ENCODE data around the gene PHLPP1. TPM values are rescaled to one million over a fixed set of nuclear protein-coding genes. Genes with fewer than 3 reads are reported as not detected.

PHLPP1 gene
- total RNA-seq, 1 experiment from 2014 or later, result 14.7 TPM

DNA sequence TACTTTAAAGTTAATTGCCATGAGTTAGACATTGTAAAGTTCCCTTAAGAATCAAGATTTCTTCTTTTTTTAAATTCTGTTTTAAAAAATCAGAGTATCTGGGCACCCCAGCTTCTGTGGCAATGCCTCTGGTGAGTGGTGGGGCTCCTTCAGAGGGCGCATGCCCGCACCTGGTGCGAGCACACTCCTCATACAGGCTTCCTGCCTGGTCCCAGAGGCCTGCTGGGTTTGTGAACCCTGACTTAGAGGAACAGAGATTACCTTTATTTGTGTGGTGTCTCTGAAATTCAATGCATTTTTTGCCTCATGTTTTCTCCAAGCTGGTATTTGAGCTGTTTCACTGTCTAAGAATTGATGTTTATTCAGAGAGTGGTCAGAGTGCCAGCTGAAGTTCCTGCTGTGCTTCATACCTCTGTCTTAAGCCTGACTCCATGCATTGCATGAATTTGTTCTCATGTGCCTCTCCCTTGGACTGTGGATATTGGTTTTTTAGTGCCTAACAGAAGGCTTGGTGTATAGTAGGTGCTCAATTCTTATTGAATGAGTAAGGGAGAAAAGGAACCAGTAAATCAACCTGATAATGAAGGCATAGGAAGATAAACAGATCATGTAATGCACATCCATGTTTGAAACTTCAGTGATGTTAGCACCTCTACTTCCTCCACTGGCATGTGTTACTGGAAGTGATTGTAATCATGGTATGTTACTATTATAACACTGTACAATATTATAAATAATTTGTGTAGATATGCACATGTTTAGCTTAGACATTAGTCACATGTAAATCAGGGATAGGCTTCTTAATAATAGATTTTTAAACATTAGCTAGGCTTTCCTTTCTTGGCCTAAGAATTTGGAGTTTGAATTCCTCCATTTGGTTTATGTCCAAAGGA is 29.0 kb downstream of the PHLPP1 start:
- BruUV-seq (replicated peaks), result no TSS peak
- no peak overlapping the region for H3K4me3 ChIP-seq (replicated peaks in 1 of 2; ENCODE audit: low read depth in 1 of 2, low read length in 2 of 2)
- ATAC-seq (no peak), DNase-seq (ENCODE audit: low read depth, low spot score) (no peak)
- ChIA-PET CTCF (no interaction called here), RAD21 (ENCODE audit: low non-redundant PET in 1 of 2, low total read pairs in 2 of 2, uncharacterized antibody in 2 of 2, unreplicated experiment in 2 of 2) (no interaction called here), POLR2A (no interaction called here)
- H3K27ac ChIP-seq (ENCODE audit: low read depth, low read length), result no peak overlapping the region
- no peaks in the 10 kb centered on the region for H3K9me2 ChIP-seq (ENCODE audit: insufficient read depth)
- peaks cover 71% of the 10 kb centered on the region for H3K79me2 ChIP-seq (ENCODE audit: insufficient read depth, low read length)
- H3K36me3 ChIP-seq (ENCODE audit: control insufficient read depth in 1 of 2, insufficient read depth in 2 of 2, low read length in 2 of 2), result no peaks in the 10 kb centered on the region
- intact Hi-C loops (cut with micrococcal nuclease), result no loop called here
- H4K20me1 ChIP-seq (ENCODE audit: insufficient read depth), result no peaks in the 10 kb centered on the region
- no peak overlapping the region for H2AFZ ChIP-seq (ENCODE audit: low read depth, low read length, poor library complexity, severe bottlenecking)
- H3K27me3 ChIP-seq (ENCODE audit: insufficient read depth, low read length), result no peaks in the 10 kb centered on the region
- no peak overlapping the region for H3K4me2 ChIP-seq (ENCODE audit: low read length)
- no peak for TF ChIP-seq SIN3A (IDR thresholded peaks at IDR 0.05; ENCODE audit: low read depth)
- TF ChIP-seq EZH2 (IDR thresholded peaks at IDR 0.05), result no peak
- TF ChIP-seq JUND (IDR thresholded peaks at IDR 0.05), result no peak
- no peak for TF ChIP-seq CTCF (IDR thresholded peaks at IDR 0.05 in 2 of 3, conservative IDR thresholded peaks at IDR 0.05 in 1 of 3; ENCODE audit: borderline replicate concordance in 1 of 3, insufficient read depth in 1 of 3, low read depth in 2 of 3, low read length in 2 of 3)
- no peak for TF ChIP-seq ELF1 (IDR thresholded peaks at IDR 0.05; ENCODE audit: borderline replicate concordance, low read depth)
- no peak for TF ChIP-seq MAX (IDR thresholded peaks at IDR 0.05)
- TF ChIP-seq TCF7L2 (IDR thresholded peaks at IDR 0.05; ENCODE audit: borderline replicate concordance, extremely low read depth, insufficient read depth, insufficient read length), result no peak
- no peak for TF ChIP-seq CEBPB (IDR thresholded peaks at IDR 0.05; ENCODE audit: low read depth)
- TF ChIP-seq SRF (IDR thresholded peaks at IDR 0.05; ENCODE audit: low read depth), result no peak
- TF ChIP-seq, protein P1, sequence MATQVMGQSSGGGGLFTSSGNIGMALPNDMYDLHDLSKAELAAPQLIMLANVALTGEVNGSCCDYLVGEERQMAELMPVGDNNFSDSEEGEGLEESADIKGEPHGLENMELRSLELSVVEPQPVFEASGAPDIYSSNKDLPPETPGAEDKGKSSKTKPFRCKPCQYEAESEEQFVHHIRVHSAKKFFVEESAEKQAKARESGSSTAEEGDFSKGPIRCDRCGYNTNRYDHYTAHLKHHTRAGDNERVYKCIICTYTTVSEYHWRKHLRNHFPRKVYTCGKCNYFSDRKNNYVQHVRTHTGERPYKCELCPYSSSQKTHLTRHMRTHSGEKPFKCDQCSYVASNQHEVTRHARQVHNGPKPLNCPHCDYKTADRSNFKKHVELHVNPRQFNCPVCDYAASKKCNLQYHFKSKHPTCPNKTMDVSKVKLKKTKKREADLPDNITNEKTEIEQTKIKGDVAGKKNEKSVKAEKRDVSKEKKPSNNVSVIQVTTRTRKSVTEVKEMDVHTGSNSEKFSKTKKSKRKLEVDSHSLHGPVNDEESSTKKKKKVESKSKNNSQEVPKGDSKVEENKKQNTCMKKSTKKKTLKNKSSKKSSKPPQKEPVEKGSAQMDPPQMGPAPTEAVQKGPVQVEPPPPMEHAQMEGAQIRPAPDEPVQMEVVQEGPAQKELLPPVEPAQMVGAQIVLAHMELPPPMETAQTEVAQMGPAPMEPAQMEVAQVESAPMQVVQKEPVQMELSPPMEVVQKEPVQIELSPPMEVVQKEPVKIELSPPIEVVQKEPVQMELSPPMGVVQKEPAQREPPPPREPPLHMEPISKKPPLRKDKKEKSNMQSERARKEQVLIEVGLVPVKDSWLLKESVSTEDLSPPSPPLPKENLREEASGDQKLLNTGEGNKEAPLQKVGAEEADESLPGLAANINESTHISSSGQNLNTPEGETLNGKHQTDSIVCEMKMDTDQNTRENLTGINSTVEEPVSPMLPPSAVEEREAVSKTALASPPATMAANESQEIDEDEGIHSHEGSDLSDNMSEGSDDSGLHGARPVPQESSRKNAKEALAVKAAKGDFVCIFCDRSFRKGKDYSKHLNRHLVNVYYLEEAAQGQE (IDR thresholded peaks at IDR 0.05; ENCODE audit: low read depth), result no peak
- TF ChIP-seq EZH2phosphoT487 (IDR thresholded peaks at IDR 0.05; ENCODE audit: borderline replicate concordance), result no peak
- TF ChIP-seq POLR2A (IDR thresholded peaks at IDR 0.05; ENCODE audit: borderline replicate concordance, extremely low read depth, insufficient read depth, insufficient read length), result no peak
- TF ChIP-seq CBX3 (IDR thresholded peaks at IDR 0.05; ENCODE audit: low read depth), result no peak
- TF ChIP-seq YY1 (IDR thresholded peaks at IDR 0.05; ENCODE audit: extremely low read depth, insufficient replicate concordance, low read depth, low read length), result no peak
- no peak for TF ChIP-seq FOSL1 (IDR thresholded peaks at IDR 0.05; ENCODE audit: low read depth)
- TF ChIP-seq, protein P2, sequence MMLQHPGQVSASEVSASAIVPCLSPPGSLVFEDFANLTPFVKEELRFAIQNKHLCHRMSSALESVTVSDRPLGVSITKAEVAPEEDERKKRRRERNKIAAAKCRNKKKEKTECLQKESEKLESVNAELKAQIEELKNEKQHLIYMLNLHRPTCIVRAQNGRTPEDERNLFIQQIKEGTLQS (IDR thresholded peaks at IDR 0.05), result no peak
- TF ChIP-seq SP1 (IDR thresholded peaks at IDR 0.05; ENCODE audit: low read depth), result no peak
- no peak for TF ChIP-seq EGR1 (IDR thresholded peaks at IDR 0.05; ENCODE audit: low read depth)
- H3K4me1 ChIP-seq (ENCODE audit: control insufficient read depth in 1 of 2, insufficient read depth in 2 of 2, low read length in 2 of 2), result peaks cover 20 to 26% of the 10 kb centered on the region in 2 experiments; a peak in 3 of 4 replicates
- no peak overlapping the region for H3K9ac ChIP-seq (ENCODE audit: low read length)
- no peaks in the 10 kb centered on the region for H3K9me3 ChIP-seq (ENCODE audit: control insufficient read depth in 1 of 2, insufficient read depth in 1 of 2, low read depth in 1 of 2, low read length in 2 of 2)

Data from HCT116 (cell line).